GM12874 (cell line): ENCODE data around the gene HELZ2.

Experiments used
- TF ChIP-seq, protein P1 (sequence below): IDR thresholded peaks from 2 replicates; pipeline ENCODE4 v1.5.1; 2011; ENCODE audit warnings: low read depth, mild to moderate bottlenecking, control low read depth, low read length, moderate library complexity; ENCODE audit not compliant: insufficient read depth

HELZ2 gene

DNA sequence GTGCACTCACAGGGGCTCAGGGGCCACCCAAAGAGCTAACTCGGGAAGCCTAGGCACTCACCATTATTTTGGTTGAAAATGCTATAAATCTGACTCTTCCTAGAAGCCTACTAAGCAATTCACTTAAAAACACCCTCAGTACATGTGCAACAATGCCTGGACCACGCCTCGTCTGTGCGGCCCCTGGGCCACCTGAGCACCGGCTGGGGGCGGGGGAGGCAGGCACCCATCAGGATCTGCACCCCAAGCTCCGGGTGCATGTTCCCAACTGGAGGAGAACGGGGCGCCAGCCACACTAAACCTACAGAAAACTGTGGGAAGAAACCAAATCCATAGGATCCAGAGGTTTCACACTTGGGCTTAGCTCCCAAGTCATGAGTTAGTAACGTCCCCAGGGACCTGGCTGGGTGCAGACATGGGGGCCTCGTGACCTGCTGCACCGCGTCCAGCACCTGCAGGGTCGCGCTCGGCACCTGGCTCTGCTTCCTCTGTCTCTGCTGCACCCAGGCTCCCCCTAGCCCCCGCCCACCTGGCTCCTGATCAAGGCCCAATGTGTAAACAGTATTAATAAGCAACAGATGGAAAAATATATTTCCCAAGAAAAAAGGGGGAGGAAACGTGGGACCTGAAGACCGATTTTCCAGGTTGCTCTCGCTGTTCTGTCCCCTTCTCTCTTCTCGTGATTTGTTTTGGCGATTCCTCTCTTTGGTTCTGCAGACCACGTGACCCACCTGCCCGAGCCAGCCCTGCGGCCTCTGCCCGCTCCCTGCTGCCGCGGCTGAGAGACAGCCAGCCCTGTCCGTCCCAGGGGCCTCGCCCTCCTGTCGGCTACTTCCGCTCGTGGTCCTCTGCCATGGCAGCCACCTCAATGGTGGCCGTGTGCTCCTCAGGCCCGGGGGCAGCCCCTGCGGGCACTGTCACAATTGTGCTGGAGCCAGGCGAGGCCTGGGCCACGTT is 15.5 kb upstream of the HELZ2 start:
- TF ChIP-seq, protein P1, sequence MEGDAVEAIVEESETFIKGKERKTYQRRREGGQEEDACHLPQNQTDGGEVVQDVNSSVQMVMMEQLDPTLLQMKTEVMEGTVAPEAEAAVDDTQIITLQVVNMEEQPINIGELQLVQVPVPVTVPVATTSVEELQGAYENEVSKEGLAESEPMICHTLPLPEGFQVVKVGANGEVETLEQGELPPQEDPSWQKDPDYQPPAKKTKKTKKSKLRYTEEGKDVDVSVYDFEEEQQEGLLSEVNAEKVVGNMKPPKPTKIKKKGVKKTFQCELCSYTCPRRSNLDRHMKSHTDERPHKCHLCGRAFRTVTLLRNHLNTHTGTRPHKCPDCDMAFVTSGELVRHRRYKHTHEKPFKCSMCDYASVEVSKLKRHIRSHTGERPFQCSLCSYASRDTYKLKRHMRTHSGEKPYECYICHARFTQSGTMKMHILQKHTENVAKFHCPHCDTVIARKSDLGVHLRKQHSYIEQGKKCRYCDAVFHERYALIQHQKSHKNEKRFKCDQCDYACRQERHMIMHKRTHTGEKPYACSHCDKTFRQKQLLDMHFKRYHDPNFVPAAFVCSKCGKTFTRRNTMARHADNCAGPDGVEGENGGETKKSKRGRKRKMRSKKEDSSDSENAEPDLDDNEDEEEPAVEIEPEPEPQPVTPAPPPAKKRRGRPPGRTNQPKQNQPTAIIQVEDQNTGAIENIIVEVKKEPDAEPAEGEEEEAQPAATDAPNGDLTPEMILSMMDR, result no peak

DNA sequence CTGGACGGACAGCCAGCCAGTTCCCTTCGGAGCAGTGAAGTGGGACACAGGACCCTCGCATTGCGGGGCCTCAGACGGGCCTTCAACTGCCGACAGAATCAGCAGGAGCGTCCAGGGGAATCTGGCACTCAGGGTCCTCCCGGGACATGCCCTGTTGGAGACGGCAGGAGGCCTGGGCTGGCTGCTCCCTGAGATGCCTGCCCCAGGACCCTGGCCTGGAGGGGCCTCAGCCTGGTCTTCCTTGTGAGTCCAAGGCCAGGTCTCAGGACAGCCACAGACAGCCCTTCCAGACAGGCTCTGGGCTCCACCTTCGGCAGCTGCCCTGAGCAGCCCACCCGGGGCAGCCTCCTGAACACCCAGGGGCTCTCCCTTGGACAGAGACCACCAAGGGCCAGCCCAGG is 14.6 kb upstream of the HELZ2 start:
- TF ChIP-seq, protein P1, result no peak

DNA sequence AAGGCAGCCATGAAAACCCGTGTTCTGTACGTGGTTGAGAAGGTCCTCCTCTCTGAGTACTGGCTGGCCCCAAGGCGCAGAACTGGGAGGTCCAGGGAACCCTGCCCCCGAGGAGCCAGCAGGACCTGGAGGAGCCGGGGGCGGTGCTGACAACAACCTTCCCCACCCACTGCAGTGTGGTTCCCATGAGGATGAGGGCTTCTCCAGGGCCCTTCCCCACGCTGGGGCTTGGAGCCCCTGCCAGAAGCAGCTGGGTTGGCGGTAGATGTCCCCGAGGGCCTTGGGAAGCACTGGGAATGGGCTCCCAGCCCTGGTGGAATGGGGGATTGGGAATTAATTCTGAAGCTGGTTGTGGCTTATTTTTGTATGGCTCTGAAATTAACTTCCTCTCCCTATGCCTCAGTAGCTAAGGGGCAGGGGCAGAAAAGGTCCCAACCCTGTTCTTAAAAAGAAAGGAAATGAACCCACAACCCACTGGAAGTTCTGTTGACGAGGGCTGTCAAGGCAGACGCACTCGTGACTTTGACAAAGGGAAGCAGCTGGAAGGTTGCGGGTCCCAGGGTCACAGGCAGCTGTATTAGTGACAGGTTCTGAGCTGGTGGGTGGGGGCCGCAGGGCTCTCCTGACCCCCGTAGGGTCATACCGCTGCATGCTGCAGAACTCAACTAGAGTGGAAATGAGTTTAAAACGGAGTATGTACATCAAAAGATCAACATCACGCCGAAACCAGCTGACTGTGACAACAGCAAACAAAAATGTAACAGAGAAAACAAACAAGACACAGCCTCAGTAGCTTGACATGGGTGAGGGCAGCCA is 13.9 kb upstream of the HELZ2 start:
- TF ChIP-seq, protein P1, result no peak

DNA sequence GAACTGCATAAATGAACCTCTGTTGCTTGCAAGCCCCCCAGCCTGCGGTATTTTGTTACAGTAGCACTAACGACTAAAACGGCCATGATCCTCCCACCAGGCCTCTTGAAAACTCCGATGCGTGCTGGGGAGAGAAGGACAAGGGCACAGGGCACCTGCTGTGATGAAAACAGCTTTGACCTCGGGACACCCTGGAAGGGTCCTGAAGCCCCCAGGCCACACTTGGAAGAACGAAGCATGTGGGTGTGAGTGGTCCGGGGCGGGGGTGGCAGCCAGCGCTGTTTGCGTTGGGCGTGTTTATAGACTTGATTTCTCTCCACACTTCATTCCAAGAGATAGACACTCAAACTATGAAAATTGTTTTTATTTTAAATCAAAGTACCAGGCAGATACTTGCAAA is 13.2 kb upstream of the HELZ2 start:
- TF ChIP-seq, protein P1, result no peak

DNA sequence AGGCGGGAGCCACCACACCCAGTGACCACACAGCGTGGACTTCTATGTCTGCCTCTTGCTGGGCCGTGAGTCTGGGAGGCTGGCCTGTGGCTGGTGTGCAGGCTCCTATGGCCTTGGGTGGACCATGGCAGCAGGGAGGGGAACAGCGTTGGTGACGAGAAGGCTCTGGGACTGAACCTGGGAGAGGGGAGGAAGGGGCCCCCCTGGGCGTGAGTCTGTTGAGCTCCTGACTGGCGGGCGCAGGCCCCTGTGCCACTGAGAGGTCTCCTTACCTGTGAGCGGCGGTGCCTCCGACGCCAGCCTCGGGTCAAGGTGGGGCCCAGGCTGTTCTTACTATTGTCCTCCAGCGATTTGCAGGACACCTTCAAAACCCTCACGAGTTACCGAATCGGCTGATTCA is 12.8 kb upstream of the HELZ2 start:
- TF ChIP-seq, protein P1, result no peak

DNA sequence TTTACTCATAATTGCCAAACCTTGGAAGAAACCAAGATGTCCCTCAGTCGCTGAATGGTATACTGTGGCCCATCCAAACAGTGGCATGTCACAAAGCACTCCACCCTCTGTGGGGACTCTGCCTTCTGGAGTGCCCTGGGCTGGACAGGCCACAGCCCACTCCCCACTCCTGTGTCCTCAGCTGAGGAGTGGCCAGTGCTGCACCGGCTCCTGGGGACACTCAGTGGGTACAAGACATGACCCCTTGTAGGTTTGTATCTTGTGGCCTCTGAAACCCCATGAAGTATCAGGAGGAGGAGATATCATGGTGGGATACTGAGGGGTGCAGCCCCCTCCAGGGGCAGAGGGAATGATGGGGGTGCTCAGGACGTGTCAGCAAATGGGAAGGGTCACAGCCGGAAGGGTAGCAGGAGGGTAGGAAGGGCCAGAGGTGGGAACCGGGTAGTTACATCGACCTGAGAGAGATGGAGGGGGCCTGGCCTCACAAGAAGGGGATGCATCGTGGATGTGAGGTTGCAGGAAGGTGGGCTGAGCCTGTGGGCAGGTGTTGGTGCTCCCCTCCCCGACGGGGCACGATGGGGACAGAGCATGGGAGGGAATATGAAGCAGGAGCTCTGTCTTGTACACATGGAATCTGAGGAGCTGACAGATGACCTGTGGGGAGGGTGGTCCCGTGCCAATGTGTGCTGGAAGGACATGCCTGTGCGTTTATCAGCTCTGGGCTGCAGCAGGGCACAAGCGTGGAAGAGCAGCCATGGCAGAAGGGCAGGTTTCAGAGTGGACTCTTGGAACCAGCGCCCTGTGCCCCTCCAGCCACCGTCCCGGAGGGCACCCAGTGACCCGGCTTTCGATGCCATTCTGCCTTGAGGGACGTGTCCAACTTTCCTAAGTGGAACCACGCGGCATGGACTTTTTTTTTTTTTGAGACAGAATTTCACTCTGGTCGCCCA is 11.9 kb upstream of the HELZ2 start:
- TF ChIP-seq, protein P1, result no peak
